BLaER1 treated with 17β-estradiol and CSF1 and Interleukin-3, amounts not matched to agents 10 nM and 100 nM (cell line): ENCODE results near the gene CACNA1F.

Experiments used
- H3K27ac ChIP-seq, 11 experiments: shearing (Covaris generic); formaldehyde crosslinking; 2 replicates each; pipeline ENCODE4 v1.8.1; 2022
- H3K27me3 ChIP-seq, 11 experiments: shearing (Covaris generic); formaldehyde crosslinking; 2 replicates each; pipeline ENCODE4 v1.8.1; 2022
- H3K36me3 ChIP-seq, 11 experiments: shearing (Covaris generic); formaldehyde crosslinking; 2 replicates each; pipeline ENCODE4 v1.8.1; 2022
- H3K4me1 ChIP-seq, 10 experiments: shearing (Covaris generic); formaldehyde crosslinking; 2 replicates each; pipeline ENCODE4 v1.8.1; 2022
- H3K4me2 ChIP-seq, 11 experiments: shearing (Covaris generic); formaldehyde crosslinking; 2 replicates each; pipeline ENCODE4 v1.8.1; 2022
- H3K4me3 ChIP-seq, 10 experiments: shearing (Covaris generic); formaldehyde crosslinking; 2 replicates each; pipeline ENCODE4 v1.8.1; 2022
- H3K9ac ChIP-seq, 11 experiments: shearing (Covaris generic); formaldehyde crosslinking; 2 replicates each; pipeline ENCODE4 v1.8.1; 2022
- H3K9me3 ChIP-seq, 11 experiments: shearing (Covaris generic); formaldehyde crosslinking; replicated peaks in 1 of 11; 2 replicates each; pipeline ENCODE4 v1.8.1; 2022
- H4K20me1 ChIP-seq, 11 experiments: shearing (Covaris generic); formaldehyde crosslinking; 2 replicates each; pipeline ENCODE4 v1.8.1; 2022
- Cebpa-rat ChIP-seq, 11 experiments: shearing (Covaris generic); IDR thresholded peaks; 2 replicates each; pipeline ENCODE4 v1.8.1; 2022

Gene CACNA1F

GRCh38 chrX:49192722-49193328, 40.3 kb downstream of the CACNA1F start:
- Histone ChIP-seq H3K9ac (peak overlapping the region in 1 of 11 experiments; percentile 14; a peak in 1 of 22 replicates), H3K9me3 (0 out of 22 replicates have a peak, but pooled peaks cover 0 to 4% (median 0%) of the 10 kb centered on the region in 11 experiments), H3K4me2 (peak overlapping the region in 8 of 11 experiments; percentile 49 to 78 (median 66); a peak in 4 of 22 replicates), H3K4me3 (no peak overlapping the region), H3K27me3 (peaks cover 10 to 59% (median 33%) of the 10 kb centered on the region in 11 experiments; a peak in 21 of 22 replicates), H4K20me1 (peaks cover 0 to 13% (median 0%) of the 10 kb centered on the region in 11 experiments; a peak in 6 of 22 replicates), H3K4me1 (peaks cover 14 to 36% (median 28%) of the 10 kb centered on the region in 10 experiments; a peak in 19 of 20 replicates), H3K27ac (no peak overlapping the region), H3K36me3 (no peaks in the 10 kb centered on the region)
- no peak for TF ChIP-seq Cebpa-rat (IDR thresholded peaks at IDR 0.05)

DNA sequence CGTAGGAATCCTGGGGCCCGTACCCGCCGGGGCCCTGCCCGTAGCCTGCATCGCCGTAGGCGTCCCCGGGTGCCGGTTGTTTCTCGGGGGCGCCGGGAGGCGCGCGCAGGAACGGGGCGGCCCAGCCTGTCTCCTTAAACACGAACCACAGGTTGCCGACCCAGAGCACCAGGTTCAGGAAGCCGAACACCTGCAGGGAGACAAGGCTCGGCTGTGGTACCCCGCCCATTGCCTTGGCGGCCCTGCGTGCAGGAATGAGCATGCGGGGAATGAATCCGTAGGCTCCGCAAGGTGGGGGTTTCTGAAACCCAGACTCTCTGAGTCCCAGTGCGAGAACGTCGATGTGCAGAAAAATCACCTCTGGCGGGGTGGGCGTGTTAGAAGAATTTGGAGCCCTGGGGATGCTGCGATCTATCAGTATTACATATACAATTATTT, 41.5 kb downstream of the CACNA1F start:
- Histone ChIP-seq H3K9me3 (peaks cover 0 to 4% (median 0%) of the 10 kb centered on the region in 11 experiments; a peak in 1 of 22 replicates), H3K27me3 (peaks cover 3 to 54% (median 21%) of the 10 kb centered on the region in 11 experiments; a peak in 15 of 22 replicates), H3K4me2 (peak overlapping the region; percentile 49 to 78 (median 66)), H4K20me1 (peaks cover 0 to 11% (median 0%) of the 10 kb centered on the region in 11 experiments; a peak in 3 of 22 replicates), H3K4me1 (peaks cover 14 to 48% (median 36%) of the 10 kb centered on the region in 10 experiments), H3K27ac (peak overlapping the region in 10 of 11 experiments; percentile 65 to 81 (median 76); a peak in 19 of 22 replicates), H3K9ac (peak overlapping the region; percentile 77 to 85 (median 83)), H3K4me3 (peak overlapping the region; percentile 61 to 81 (median 76)), H3K36me3 (no peaks in the 10 kb centered on the region)
- TF ChIP-seq Cebpa-rat (IDR thresholded peaks at IDR 0.05) = no peak

- Histone ChIP-seq H3K9me3 (peaks cover 0 to 8% (median 0%) of the 10 kb centered on the region in 11 experiments; a peak in 4 of 22 replicates), H3K36me3 (no peaks in the 10 kb centered on the region), H4K20me1 (peaks cover 0 to 8% (median 0%) of the 10 kb centered on the region in 11 experiments; a peak in 3 of 22 replicates), H3K27me3 (peaks cover 1 to 48% (median 15%) of the 10 kb centered on the region in 11 experiments; a peak in 15 of 22 replicates), H3K9ac (peak overlapping the region; percentile 77 to 85 (median 83)), H3K4me1 (peaks cover 14 to 51% (median 38%) of the 10 kb centered on the region in 10 experiments), H3K27ac (peak overlapping the region; percentile 59 to 87 (median 80); a peak in 21 of 22 replicates), H3K4me2 (peak overlapping the region; percentile 55 to 78 (median 67); a peak in 20 of 22 replicates), H3K4me3 (peak overlapping the region; percentile 61 to 81 (median 76))
- no peak for TF ChIP-seq Cebpa-rat (IDR thresholded peaks at IDR 0.05)
Observed at GRCh38 chrX:49190821-49191573, 42.1 kb downstream of the CACNA1F start.

GRCh38 chrX:49189606-49190005, 43.5 kb downstream of the CACNA1F start:
- Histone ChIP-seq H3K9me3 (peaks cover 0 to 20% (median 4%) of the 10 kb centered on the region in 11 experiments; a peak in 6 of 22 replicates), H3K4me1 (peaks cover 14 to 51% (median 42%) of the 10 kb centered on the region in 10 experiments), H3K27ac (peak overlapping the region in 10 of 11 experiments; percentile 27 to 87 (median 80); a peak in 18 of 22 replicates), H3K9ac (peak overlapping the region in 7 of 11 experiments; percentile 32 to 78 (median 48); a peak in 10 of 22 replicates), H3K4me2 (peak overlapping the region in 10 of 11 experiments; percentile 36 to 67 (median 56); a peak in 19 of 22 replicates), H3K4me3 (no peak overlapping the region), H3K36me3 (no peaks in the 10 kb centered on the region), H3K27me3 (peaks cover 0 to 35% (median 10%) of the 10 kb centered on the region in 11 experiments; a peak in 10 of 22 replicates), H4K20me1 (peaks cover 0 to 6% (median 0%) of the 10 kb centered on the region in 11 experiments; a peak in 2 of 22 replicates)
- no peak for TF ChIP-seq Cebpa-rat (IDR thresholded peaks at IDR 0.05)

DNA sequence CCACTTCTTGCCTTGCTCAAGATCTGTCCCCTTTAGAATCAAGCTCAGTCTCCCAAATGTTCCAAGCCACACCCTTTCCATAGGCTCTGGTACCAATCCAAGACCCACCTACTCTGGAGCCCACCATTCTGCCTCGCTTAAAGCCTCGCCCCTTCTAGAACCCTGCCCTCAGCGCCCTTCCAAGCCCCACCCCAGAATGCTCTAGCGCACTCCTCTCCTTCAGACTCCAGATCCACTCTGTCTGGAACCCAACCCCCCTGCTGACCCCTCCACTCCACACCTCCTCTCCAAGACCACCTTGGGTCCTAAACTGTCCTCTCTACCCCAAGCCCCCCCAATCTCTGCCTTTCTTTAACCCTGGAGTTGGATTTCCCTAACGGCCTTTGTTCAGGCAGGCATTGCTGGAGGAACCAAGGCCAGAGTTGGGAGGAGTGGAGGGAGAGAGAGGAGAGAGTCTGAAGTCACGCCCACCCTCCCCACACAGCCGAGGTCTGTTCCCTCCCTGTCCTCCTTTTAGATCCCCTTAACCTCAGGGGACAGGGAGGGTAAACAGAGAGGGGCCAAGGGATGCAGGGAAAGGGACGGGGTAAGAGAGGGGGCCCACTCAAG, 44.6 kb downstream of the CACNA1F start:
- Histone ChIP-seq H3K9ac (peak overlapping the region in 6 of 11 experiments; percentile 8 to 78 (median 43); a peak in 9 of 22 replicates), H3K27ac (peak overlapping the region in 9 of 11 experiments; percentile 10 to 87 (median 80); a peak in 16 of 22 replicates), H4K20me1 (peaks cover 2 to 7% (median 5%) of the 10 kb centered on the region in 11 experiments; a peak in 16 of 22 replicates), H3K27me3 (peaks cover 0 to 28% (median 4%) of the 10 kb centered on the region in 11 experiments; a peak in 10 of 22 replicates), H3K9me3 (peaks cover 0 to 29% (median 7%) of the 10 kb centered on the region in 11 experiments; a peak in 7 of 22 replicates), H3K4me3 (no peak overlapping the region), H3K4me2 (peak overlapping the region in 9 of 11 experiments; percentile 23 to 67 (median 57); a peak in 13 of 22 replicates), H3K36me3 (peaks cover 0 to 4% (median 2%) of the 10 kb centered on the region in 11 experiments; a peak in 11 of 22 replicates), H3K4me1 (peaks cover 14 to 55% (median 43%) of the 10 kb centered on the region in 10 experiments)
- no peak for TF ChIP-seq Cebpa-rat (IDR thresholded peaks at IDR 0.05)

DNA sequence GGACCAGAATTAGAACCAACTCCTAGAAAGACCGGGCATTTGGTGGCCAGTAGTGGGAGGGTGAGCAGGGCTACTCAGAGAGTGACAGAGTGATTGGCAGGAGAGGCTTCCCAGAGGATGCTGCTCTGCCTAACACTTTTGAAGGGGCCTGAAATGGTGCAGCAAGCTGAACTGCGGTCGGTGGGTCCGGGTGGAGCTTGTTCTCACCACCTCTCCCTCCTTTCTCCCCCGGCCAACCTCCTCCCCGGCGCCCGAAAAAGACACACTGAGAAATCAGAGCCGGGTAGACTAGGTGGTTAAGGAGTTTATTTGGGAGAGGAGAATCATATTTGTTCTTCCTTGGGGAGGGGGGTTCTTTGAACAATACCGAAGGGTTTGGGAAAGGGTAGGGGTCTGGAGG, 45.6 kb downstream of the CACNA1F start:
- Histone ChIP-seq H3K36me3 (peaks cover 0 to 13% (median 9%) of the 10 kb centered on the region in 11 experiments; a peak in 17 of 22 replicates), H3K4me2 (peak overlapping the region in 6 of 11 experiments; percentile 10 to 91 (median 84); a peak in 6 of 22 replicates), H3K27ac (peak overlapping the region in 4 of 11 experiments; percentile 32 to 85 (median 83); a peak in 4 of 22 replicates), H3K9ac (no peak overlapping the region), H3K4me1 (peaks cover 13 to 54% (median 41%) of the 10 kb centered on the region in 10 experiments), H3K27me3 (peaks cover 0 to 28% (median 4%) of the 10 kb centered on the region in 11 experiments; a peak in 10 of 22 replicates), H4K20me1 (peaks cover 4 to 13% (median 11%) of the 10 kb centered on the region in 11 experiments; a peak in 16 of 22 replicates), H3K9me3 (peaks cover 0 to 29% (median 7%) of the 10 kb centered on the region in 11 experiments; a peak in 7 of 22 replicates), H3K4me3 (no peak overlapping the region)
- no peak for TF ChIP-seq Cebpa-rat (IDR thresholded peaks at IDR 0.05)

GRCh38 chrX:49187028-49187394, 46.1 kb downstream of the CACNA1F start:
- no peak overlapping the region; a peak in 1 of 22 replicates for H3K9ac ChIP-seq
- H3K9me3 ChIP-seq = peaks cover 0 to 29% (median 7%) of the 10 kb centered on the region in 11 experiments; a peak in 7 of 22 replicates
- H3K4me3 ChIP-seq = no peak overlapping the region
- peaks cover 0 to 18% (median 13%) of the 10 kb centered on the region in 11 experiments; a peak in 18 of 22 replicates for H3K36me3 ChIP-seq
- no peak for TF ChIP-seq Cebpa-rat (IDR thresholded peaks at IDR 0.05)
- H3K4me2 ChIP-seq = peak overlapping the region in 8 of 11 experiments; percentile 10 to 91 (median 84); a peak in 12 of 22 replicates
- H4K20me1 ChIP-seq = peaks cover 4 to 15% (median 11%) of the 10 kb centered on the region in 11 experiments; a peak in 16 of 22 replicates
- H3K27ac ChIP-seq = peak overlapping the region in 5 of 11 experiments; percentile 82 to 85 (median 83); a peak in 7 of 22 replicates
- peaks cover 0 to 28% (median 4%) of the 10 kb centered on the region in 11 experiments; a peak in 10 of 22 replicates for H3K27me3 ChIP-seq
- H3K4me1 ChIP-seq = peaks cover 8 to 48% (median 37%) of the 10 kb centered on the region in 10 experiments
